AG04449 (cell line): ENCODE results near the gene ZCCHC9.
"Not testable (repeated sequence)": the region's sequence is repeated elsewhere in the genome, so short reads cannot be mapped to it uniquely, and the experiment has no call there.

Source experiments
- CTCF ChIA-PET: fragments of 350-600 bp; formaldehyde crosslinking; extraction: SDS; loops from one replicate; lab custom pipeline; 2021; ENCODE audit warnings: antibody characterized with exemption; lab: Yijun Ruan, JAX
- POLR2A ChIA-PET: fragments of 400-600, 350-600 bp; formaldehyde crosslinking; extraction: SDS; loops from one replicate; lab custom pipeline; 2020; ENCODE audit warnings: antibody characterized with exemption, inconsistent platforms; lab: Yijun Ruan, JAX
- DNase-seq: peaks from one replicate; pipeline ENCODE4 v3.0.0-alpha.2; 2010; ENCODE audit warnings: low read depth, low spot score
- H3K4me3 ChIP-seq: 2 replicates; pipeline ENCODE4 v1.5.1; 2011; ENCODE audit warnings: low read depth, mild to moderate bottlenecking, control low read depth, low read length
- TF ChIP-seq, protein P1 (sequence below): IDR thresholded peaks from one replicate; pipeline ENCODE4 v1.5.1; 2011; ENCODE audit warnings: mild to moderate bottlenecking, moderate library complexity, low read length, control low read depth, inconsistent platforms; ENCODE audit not compliant: insufficient read depth; ENCODE audit errors: missing control alignments

Gene ZCCHC9

DNA sequence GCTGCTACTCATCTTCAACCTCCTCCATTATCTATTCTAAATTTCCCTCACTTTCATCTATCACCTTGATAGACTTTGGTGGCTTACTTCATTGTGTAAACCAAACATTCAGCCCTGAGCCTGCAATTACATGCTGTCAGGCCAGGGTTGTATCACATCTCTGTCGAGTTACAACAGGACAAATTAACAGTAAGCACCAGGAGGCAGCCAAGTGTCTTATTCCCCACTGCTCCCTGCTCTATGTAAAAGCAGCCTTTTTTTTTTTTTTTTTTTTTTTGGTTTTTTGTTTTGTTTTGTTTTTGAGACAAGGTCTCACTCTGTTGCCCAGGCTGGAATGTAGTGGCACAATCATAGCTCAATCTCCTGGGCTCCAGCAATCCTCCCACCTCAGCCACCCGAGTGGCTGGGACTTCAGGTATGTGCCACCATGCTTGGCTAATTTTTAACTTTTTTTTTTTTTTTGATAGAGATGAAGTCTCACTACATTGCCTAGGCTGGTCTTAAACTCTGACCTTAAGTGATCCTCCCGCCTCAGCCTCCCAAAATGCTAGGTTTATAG, 15.2 kb upstream of the ZCCHC9 start:
- no peak for DNase-seq
- ChIA-PET POLR2A (no interaction called here), CTCF (interaction anchor here (0.6 to 2.7 kb wide), 2 partner anchors 13 to 16 kb away, joined by 3 to 28 read pairs; no protein-coding TSS in a partner anchor)
- TF ChIP-seq, protein P1, sequence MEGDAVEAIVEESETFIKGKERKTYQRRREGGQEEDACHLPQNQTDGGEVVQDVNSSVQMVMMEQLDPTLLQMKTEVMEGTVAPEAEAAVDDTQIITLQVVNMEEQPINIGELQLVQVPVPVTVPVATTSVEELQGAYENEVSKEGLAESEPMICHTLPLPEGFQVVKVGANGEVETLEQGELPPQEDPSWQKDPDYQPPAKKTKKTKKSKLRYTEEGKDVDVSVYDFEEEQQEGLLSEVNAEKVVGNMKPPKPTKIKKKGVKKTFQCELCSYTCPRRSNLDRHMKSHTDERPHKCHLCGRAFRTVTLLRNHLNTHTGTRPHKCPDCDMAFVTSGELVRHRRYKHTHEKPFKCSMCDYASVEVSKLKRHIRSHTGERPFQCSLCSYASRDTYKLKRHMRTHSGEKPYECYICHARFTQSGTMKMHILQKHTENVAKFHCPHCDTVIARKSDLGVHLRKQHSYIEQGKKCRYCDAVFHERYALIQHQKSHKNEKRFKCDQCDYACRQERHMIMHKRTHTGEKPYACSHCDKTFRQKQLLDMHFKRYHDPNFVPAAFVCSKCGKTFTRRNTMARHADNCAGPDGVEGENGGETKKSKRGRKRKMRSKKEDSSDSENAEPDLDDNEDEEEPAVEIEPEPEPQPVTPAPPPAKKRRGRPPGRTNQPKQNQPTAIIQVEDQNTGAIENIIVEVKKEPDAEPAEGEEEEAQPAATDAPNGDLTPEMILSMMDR, result no peak
- H3K4me3 ChIP-seq, result no peak overlapping the region

DNA sequence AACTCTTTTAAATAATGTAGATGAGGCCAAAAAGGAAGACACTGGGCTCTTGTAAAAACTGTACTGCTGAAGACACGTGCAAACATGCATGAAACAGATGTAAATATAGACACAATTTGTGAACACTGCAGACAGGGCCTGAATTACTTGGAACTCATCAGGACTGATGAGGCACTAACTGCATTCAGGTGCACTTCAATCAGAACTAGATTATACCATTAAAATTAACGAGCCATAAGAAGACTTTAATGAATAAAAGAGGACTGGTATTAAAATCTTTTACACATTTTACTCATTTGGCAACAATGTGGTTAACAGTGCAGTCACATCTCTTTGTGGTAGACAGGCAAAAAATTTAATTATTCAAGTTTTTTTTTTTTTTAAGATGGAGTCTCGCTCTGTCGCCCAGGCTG, 13.4 kb upstream of the ZCCHC9 start:
- ChIA-PET CTCF (interaction anchor here (0.6 to 2.7 kb wide), 3 partner anchors 11 to 182 kb away, joined by 3 to 28 read pairs (median 3); no protein-coding TSS in a partner anchor), POLR2A (no interaction called here)
- TF ChIP-seq, protein P1, result no peak
- DNase-seq, result no peak
- H3K4me3 ChIP-seq, result no peak overlapping the region

DNA sequence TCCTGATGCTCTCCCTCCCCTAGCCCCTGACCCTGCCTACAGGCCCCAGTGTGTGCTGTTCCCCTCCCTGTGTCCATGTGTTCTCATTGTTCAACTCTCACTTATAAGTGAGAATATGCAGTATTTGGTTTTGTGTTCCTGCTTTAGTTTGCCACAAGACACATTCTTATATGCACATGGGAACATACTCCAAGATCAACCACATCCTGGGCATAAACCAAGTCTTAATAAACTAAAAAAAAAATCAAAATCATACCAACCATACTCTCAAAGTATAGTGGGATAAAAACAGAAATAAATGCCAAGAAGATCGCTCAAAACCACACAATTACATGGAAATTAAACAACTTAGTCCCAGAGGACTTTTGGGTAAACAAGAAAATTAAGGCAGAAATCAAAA, 11.2 kb upstream of the ZCCHC9 start:
- H3K4me3 ChIP-seq, result no peak overlapping the region
- CTCF ChIA-PET, result interaction anchor here (2.6 kb wide), 1 partner anchor 10 kb away, joined by 10 read pairs; no protein-coding TSS in a partner anchor
- no peak for DNase-seq
- TF ChIP-seq, protein P1, result no peak
- POLR2A ChIA-PET, result no interaction called here

DNA sequence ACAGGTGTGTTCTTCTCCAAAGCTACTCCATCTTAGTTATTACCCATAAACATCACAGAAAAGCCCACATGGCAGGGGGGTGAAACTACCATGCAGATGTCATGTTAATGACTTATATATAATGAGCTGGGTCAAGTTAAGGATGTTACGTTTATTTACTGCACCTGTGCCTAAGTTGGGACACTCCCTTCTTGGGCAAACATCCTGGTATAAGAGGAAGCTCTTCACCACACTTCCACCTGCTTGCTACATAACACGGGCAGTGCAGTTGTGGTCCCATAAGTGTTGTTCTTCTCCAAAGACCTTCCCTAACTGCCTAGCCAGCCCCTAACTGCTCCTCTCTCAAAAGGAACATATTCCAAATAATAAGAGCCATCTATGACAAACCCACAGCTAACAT, 9.3 kb upstream of the ZCCHC9 start:
- ChIA-PET CTCF (interaction anchor here (1.3 to 2.6 kb wide), 3 partner anchors 8 to 97 kb away, joined by 4 to 10 read pairs (median 4); no protein-coding TSS in a partner anchor), POLR2A (no interaction called here)
- TF ChIP-seq, protein P1, result no peak
- no peak for DNase-seq
- no peak overlapping the region for H3K4me3 ChIP-seq

DNA sequence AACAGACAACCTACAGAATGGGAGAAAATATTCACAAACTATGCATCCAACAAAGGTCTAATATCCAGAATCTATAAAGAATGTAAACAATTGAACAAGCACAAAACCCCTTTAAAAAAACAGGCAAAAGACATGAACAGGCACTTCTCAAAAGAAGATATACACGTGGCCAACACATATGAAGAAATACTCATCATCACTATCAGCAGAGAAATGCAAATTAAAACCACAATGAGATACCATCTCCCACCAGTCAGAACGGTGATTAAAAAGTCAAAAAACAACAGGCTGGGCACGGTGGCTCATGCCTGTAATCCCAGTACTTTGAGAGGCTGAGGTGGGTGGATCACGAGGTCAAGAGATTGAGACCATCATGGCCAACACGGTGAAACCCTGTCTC, 7.4 kb upstream of the ZCCHC9 start:
- DNase-seq, H3K4me3 ChIP-seq, POLR2A ChIA-PET: not testable (repeated sequence)
- CTCF ChIA-PET, result interaction anchor here (0.6 to 0.9 kb wide), 2 partner anchors 8 to 25 kb away, joined by 3 read pairs; no protein-coding TSS in a partner anchor

DNA sequence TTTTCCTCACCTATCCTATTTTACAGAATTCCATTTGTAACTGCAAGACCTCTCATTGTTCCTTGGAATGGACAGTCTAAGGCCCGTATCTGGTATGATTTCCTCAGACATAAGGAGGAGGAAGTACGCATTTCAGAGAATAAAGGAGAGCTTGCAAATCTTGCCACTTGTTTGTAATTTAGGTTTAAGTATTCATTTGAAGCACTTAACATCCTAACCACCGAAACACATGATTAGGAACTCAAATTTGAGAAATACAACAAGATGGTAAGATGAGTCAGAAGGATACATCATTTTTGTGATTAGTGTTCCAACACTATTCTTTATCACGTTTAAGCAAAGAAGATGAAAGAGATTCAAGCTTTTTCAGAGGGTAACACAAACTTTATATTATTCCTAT, 3.9 kb upstream of the ZCCHC9 start:
- POLR2A ChIA-PET, result no interaction called here
- TF ChIP-seq, protein P1, result no peak
- CTCF ChIA-PET, result interaction anchor here (1.0 to 7.2 kb wide), 7 partner anchors 10 to 881 kb away, joined by 3 to 48 read pairs (median 28); no protein-coding TSS in a partner anchor
- DNase-seq, result no peak
- no peak overlapping the region for H3K4me3 ChIP-seq
